Stimulated activated CD4-positive, alpha-beta T cell treated with anti-CD3 and anti-CD28 coated beads, Interleukin-4, amount 100 ng/mL, for 48 hours (primary cell): ENCODE measurements around the gene ATP5PO.
"Not testable (repeated sequence)": the region's sequence is repeated elsewhere in the genome, so short reads cannot be mapped to it uniquely, and the experiment has no call there.

ENCODE experiments used
- DNase-seq, 2 donors: peaks; one replicate each; pipeline ENCODE4 v3.0.0-alpha.2; 2020; ENCODE audit warnings: low read depth in 2 of 2

The ATP5PO gene

GRCh38 chr21:33869873-33870272 is 45.7 kb downstream of the ATP5PO start:
- DNase-seq = no peak

- DNase-seq = not testable (repeated sequence)
Observed at GRCh38 chr21:33867868-33868267, 47.7 kb downstream of the ATP5PO start.

GRCh38 chr21:33866826-33867225 is 48.8 kb downstream of the ATP5PO start:
- DNase-seq = no peak

- no peak for DNase-seq
Observed at GRCh38 chr21:33865996-33866575, 49.5 kb downstream of the ATP5PO start.

- DNase-seq = no peak
Observed at GRCh38 chr21:33865176-33865575, 50.4 kb downstream of the ATP5PO start.

- DNase-seq = no peak
Observed at GRCh38 chr21:33864150-33864549, 51.5 kb downstream of the ATP5PO start.

GRCh38 chr21:33863191-33863590 is 52.4 kb downstream of the ATP5PO start:
- not testable (repeated sequence) for DNase-seq

GRCh38 chr21:33861125-33861524 is 54.5 kb downstream of the ATP5PO start:
- no peak for DNase-seq

- DNase-seq = no peak
Observed at GRCh38 chr21:33860332-33860879, 55.2 kb downstream of the ATP5PO start.

- no peak for DNase-seq
Observed at GRCh38 chr21:33859373-33860102, 56.1 kb downstream of the ATP5PO start.

GRCh38 chr21:33858667-33859372 is 56.8 kb downstream of the ATP5PO start:
- no peak for DNase-seq

- no peak for DNase-seq
Observed at GRCh38 chr21:33857846-33858666, 57.5 kb downstream of the ATP5PO start.

GRCh38 chr21:33856893-33857527 is 58.6 kb downstream of the ATP5PO start:
- no peak for DNase-seq

GRCh38 chr21:33855190-33855589 is 60.4 kb downstream of the ATP5PO start:
- no peak for DNase-seq

- no peak for DNase-seq
Observed at GRCh38 chr21:33854604-33855003, 61.0 kb downstream of the ATP5PO start.
